Stimulated activated CD8-positive, alpha-beta memory T cell treated with anti-CD3 and anti-CD28 coated beads, Interleukin-15, amount 100 ng/mL, for 1 hour (primary cell): Measurements from ENCODE around the gene CCDC24.

Experiments
- DNase-seq: peaks from one replicate; pipeline ENCODE4 v3.0.0-alpha.2; 2020; ENCODE audit warnings: low read depth

The CCDC24 gene

DNA sequence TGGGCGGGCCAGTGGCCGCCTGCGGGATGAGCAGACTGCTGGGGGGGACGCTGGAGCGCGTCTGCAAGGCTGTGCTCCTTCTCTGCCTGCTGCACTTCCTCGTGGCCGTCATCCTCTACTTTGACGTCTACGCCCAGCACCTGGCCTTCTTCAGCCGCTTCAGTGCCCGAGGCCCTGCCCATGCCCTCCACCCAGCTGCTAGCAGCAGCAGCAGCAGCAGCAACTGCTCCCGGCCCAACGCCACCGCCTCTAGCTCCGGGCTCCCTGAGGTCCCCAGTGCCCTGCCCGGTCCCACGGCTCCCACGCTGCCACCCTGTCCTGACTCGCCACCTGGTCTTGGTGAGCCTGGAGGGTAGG is 10.3 kb upstream of the CCDC24 start:
- DNase-seq = no peak

DNA sequence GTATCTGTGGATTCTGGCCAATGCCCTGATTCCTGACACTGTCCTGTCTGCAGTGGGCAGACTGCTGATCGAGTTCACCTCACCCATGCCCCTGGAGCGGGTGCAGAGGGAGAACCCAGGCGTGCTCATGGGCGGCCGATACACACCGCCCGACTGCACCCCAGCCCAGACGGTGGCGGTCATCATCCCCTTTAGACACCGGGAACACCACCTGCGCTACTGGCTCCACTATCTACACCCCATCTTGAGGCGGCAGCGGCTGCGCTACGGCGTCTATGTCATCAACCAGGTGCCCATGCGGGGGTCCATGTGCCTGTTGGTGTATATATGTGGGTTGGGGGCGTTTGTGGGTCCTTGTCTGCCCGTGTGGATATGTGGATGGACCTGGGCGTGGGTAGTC is 9.8 kb upstream of the CCDC24 start:
- no peak for DNase-seq

DNA sequence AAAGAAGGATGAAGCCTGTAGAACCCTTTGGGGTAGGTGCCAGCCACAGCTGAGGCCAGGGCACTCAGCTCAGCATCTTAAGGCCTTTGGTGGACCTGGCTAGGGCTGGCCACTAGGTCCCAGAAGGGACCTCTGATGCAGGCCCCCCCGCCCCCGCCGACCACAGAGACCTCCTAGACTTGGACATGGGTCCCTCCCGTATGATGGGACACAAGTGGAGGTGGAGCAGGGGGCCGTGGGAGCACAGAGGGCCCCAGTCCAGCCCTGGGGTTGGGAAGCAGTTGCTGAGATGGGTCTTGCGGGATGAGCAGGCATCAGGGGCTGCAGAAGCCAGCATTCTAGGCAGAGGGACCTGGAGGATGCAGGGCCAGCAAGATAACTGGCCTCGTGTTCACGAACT is 9.2 kb upstream of the CCDC24 start:
- DNase-seq = no peak

DNA sequence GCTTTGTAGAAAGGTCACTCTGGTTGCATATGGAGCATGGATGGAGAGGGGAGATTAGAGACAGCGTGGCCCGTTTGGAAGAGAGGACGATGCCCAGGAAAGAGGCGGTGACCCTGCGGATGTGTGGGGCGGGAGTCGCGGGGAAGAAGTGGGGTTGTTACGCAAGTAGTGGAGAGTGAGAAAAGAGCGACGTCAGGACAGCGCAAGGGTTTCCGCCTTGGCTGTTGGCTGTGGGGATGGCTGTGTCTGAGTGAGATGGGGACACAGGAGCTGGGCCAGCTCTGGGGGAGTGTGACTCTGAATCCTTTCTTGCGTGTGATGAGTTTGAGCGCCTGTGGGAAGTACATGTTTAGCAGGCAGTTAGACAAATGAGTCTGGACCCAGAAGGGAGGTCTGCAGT is 8.6 kb upstream of the CCDC24 start:
- no peak for DNase-seq

DNA sequence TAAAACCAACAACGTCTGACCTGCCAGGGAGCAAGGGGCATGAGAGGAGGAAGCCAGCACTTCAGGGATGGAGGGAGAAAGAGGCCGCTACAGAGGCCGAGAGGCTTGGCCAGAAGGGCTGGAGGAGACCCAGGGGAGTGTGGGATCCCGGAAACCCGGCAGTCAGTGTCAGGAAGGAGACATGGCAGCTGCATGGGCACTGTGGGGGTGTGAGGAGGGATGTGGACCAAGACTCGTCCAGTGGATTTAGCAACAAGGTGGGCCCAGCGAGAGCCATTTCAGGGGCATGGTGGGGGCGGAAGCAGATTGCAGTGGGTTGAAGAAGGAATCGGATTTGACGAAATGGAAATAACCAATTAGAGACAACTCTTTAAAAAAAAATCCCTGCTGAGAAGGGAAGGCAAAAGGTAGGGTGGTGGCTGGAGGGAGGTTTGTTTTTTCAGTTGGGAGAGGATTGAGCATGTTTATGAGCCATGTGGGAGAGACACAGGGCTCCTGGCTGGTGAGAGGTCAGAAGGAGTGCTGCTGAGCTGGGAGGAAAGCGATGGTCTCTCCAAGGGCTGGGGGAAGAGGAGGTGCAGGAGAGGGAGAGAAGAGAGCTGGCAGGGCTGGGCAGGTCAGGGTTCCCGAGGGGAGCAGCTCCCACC is 8.0 kb upstream of the CCDC24 start:
- DNase-seq = no peak

DNA sequence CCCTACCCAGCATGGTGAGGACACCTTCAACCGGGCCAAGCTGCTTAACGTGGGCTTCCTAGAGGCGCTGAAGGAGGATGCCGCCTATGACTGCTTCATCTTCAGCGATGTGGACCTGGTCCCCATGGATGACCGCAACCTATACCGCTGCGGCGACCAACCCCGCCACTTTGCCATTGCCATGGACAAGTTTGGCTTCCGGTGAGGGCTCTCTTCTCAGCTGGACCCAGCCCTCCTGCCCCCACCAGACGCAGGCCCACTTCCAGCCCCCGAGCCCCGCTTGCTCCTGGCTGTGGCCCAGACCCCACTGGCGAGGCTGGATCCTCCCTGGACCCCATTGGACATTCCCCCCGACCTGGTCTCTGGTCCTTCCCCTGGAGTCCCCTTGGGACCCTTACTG is 6.5 kb upstream of the CCDC24 start:
- DNase-seq = no peak

DNA sequence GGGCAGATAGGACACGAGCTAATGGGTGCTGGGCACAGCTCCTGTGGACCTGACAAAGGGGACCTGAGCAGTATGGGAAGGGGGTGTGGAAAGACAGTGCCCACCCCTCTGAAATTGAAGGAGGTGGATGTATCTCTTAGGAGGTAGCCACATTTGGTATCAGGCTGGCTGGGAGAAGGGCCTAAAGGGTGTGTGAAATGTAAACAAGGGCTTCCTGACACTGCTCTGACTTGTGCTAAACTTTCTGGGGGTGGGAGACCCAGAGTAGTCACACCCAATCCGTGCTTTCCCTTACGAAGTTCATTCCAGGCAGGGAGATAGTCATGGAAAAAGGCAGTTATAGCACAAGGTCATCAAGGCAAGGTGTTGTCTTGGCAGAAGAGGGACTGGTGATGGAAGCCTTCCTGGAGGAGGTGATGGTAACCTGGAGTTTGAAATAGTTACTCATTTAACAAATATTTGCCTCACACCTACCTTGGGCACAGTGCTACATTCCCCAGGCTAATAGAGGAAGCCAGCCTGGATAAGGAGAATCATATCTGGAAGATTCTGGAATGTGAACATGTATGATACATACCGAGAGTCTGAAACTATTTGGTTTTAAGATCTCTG is 5.3 kb upstream of the CCDC24 start:
- DNase-seq = no peak

DNA sequence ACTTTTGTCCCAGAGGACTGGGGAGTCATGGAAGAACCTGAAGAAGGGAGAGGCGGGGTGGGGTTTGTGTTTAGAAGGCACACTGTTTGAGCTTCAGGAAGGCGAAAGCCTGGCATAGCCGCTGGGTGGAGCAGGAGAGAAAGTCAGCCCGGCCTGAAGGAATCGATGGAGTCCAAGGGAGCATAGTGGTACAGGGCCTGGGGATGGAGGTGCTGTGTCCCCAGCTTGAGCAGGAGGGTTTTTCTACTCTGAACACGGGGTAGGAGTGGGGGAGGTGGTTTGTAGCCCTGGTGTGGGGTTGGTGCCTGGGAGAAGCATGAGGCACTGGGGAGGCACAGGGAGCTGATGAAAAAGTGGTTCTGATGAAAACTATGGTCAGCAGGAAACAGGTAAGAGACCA is 4.7 kb upstream of the CCDC24 start:
- no peak for DNase-seq

DNA sequence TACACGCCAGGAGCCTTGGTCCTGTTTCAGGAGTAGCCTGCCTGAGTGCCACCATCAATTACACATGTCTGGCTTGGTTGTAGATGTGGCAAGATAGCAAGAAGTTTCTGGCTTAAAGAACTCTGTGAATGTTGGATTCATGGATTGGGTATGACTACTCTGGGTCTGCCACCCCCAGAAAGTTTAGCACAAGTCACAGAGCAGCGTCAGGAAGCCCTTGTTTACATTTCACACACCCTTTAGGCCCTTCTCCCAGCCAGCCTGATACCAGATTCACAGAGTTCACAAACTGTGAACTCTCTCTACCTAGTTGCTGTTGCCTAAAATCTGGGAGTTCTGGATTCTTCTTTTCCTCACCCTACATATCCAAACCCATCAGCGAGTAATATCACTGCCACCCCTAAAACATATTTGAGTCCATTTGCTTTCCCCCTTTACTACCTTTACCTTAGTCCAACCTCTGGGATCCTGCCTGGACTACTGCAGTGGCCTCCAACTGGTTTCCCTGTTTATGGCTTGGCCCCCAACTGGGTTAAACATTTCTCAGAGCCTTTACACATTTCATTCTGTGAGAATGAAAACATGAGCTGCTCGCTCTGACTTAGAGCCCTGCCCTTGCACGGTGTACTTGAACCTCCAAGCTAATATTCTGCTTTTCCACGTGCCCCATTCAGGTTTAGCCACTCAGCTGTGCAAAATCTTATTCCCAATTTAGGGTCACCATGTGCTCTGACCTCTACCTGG is 4.1 kb upstream of the CCDC24 start:
- DNase-seq = no peak

DNA sequence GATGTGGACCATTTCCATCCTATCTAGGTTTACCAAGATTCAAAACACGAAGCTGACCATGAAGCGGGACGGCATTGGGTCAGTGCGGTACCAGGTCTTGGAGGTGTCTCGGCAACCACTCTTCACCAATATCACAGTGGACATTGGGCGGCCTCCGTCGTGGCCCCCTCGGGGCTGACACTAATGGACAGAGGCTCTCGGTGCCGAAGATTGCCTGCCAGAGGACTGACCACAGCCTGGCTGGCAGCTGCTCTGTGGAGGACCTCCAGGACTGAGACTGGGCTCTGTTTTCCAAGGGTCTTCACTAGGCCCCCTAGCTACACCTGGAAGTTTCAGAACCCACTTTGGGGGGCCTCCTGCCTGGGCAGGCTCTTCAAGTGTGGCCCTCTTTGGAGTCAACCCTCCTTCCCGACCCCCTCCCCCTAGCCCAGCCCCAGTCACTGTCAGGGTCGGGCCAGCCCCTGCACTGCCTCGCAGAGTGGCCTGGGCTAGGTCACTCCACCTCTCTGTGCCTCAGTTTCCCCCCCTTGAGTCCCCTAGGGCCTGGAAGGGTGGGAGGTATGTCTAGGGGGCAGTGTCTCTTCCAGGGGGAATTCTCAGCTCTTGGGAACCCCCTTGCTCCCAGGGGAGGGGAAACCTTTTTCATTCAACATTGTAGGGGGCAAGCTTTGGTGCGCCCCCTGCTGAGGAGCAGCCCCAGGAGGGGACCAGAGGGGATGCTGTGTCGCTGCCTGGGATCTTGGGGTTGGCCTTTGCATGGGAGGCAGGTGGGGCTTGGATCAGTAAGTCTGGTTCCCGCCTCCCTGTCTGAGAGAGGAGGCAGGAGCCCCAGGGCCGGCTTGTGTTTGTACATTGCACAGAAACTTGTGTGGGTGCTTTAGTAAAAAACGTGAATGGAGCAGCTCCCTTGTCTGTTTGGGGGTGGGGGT is 864 bp upstream of the CCDC24 start:
- DNase-seq = no peak

DNA sequence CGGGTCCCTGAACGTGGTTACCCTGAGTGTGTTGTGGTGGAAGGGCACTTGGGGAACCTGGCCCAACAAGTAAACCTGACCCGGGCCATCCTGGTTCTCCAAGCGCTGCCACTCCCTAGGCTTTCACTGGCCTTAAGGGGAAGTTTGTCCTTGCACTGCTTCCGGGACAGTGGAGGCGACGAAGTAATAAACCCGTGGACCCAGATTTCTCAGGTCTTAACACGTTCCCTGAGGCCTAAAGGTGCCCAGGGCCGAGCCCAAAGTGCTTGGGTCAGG is 261 bp upstream of the CCDC24 start:
- DNase-seq = no peak

DNA sequence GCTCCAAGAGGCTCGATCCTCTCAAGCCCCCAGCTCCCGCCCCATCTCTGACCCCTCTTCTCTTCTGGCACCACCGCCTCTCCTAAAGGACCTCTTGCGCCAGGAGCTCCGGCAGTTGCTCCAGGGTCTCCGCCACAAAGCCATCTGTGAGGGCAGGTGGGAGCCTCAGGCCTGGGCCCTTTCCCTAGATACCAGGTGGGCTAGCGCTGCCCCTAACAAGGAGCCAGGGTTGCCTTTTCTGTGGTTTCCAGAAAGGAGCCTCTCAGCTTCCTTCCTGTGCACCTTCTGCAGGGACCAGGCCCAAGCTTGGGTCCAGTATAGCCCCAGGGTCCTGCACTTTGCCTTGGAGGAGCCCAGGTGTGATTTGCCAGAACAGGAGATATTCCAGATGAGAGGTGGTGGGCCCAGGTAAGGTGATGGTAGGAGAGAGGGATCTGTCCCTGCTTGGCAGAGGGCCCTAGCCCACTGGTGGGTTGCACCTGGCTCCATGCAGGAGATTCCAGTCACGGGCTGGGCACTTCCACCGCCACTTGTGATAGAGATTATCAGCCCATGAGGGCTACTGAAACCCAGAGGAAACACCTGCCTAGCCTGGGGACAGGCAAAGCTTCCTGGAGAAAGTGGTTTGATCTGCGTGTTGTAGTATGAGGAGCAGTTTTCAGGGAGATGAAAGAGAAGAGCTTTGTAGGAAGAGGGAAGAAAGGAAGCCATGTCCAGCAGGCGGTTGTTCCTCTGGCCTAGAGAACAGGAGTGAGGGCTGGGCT is 1.0 kb downstream of the CCDC24 start:
- DNase-seq = no peak

DNA sequence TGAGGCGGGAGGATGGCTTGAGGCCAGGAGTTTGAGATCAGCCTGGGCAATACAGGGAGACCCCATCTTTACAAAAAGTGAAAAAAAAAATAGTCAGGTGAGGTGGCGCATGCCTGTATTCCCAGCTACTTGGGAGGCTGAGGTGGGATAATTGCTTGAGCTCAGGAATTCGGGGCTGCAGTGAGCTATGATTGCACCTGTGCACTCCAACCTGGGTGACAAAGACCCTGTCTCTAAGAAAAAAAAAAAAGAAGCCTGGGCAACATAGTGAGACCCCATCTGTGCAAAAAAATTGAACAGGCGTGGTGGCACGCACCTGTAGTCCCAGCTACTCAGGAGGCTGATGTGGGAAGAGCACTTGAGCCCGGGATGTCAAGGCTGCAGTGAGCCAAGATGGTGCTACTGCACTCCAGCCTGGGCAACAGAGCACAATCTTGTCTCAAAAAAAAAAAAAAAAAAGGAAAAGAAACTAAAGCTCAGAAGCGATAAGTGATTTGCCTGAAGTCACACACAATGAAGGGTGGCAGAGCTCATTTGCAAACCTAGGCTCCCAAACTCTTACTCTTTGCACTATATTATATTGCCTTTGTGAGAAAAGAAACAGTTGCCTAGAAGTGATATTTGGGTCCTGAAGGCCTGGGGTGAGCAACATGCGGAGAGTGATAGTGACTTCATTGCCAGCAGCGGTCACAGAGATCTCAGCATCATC is 2.0 kb downstream of the CCDC24 start:
- DNase-seq = no peak

DNA sequence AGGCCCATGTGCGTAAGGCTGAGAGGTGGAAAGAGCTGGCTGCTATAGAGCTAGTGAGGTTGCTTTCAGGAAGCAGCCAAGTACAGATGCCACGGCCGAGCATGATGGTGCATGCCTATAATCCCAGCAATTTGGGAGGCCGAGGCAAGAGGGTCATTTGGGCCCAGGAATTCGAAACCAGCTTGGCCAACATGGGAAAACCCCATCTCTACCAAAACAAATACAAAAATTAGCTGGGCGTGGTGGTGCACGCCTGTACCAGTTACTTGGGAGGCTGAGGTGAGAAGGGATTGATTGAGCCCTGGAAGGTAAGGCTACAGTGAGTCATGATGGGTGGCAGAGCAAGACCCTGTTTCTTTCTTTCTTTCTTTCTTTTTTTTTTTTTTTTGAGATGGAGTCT is 2.7 kb downstream of the CCDC24 start:
- no peak for DNase-seq

DNA sequence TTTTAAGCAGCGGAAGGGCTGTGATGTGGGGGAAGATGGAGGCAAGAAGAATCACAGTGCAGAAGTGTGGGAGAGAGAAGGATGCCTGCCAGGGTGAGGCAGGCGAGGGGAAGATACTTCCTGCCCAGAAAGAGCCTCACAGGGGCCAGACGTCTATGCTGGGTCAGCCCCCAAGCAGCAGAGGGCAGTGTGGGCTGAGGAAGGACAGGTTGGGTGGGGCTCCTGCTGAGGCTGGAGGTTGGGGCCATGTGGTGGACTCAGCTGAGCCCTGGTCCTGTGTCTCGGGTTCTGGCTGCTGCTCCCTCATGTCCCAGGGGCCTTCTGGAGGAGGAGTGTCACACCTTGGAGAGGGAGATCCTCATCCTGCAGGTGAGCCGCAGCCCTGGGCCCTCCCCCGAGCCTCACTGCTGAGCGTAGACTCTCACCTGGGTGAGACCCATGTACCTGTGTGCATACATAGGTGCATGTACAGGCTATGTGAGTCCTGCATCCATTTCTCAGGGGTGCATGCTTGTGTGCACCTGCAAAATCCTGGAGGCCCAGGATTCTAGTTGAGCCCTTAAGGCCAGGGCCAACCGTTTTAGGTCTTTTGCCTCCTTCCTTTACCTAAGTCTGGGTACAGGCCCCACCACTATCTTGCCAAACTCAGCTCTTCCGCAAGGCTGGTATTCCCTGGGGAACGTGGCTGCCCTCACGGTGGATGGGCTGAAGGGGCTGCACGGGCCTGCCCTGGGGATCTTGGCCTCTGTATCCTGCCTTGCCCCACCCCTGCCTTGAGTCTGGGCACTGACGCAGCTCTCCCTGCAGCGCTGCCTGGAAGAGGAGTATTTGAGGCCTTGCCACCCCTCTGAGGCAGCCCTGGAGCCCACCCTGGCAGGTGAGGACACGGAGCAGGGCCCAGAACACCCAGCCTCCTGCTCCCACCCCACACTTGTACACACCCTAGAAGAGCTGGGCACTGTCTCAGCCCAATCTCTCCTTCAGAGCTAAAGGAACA is 3.7 kb downstream of the CCDC24 start:
- no peak for DNase-seq

DNA sequence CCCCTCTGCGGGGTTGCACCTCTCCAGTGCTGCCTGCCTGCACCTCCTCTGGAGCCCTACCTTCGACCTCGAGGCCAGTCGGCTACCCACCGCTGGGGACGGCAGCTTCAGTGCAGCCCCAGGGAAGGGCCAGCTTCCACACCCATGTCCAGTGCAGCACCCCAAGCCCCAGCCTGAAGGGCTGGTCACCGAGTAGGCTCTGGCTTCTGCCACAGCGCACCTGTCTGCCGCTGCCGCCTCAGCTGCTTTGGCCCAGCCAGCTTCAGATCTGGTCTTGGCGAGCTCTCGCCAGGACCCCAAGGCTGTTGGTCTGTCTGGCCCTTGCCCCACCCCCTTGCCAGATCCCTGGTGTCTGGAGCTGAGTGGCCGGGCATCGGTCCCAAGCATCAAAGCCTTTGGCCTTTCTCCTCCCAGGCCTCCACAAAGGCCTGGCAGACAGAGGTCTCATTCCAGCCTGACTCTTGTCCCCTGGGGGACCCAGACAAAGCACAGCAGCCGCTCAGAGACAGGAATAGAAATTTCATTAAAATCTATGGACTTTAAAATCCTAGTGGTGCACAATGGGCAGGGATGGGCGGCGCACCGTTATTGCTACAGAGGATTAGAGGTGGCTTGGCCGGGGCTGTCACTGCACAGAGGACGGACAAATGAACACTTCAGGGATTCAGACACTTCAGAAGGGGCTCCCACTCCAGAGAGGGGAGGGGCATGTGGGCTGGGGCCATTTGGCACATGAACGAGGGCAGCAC is 4.8 kb downstream of the CCDC24 start:
- DNase-seq = no peak

DNA sequence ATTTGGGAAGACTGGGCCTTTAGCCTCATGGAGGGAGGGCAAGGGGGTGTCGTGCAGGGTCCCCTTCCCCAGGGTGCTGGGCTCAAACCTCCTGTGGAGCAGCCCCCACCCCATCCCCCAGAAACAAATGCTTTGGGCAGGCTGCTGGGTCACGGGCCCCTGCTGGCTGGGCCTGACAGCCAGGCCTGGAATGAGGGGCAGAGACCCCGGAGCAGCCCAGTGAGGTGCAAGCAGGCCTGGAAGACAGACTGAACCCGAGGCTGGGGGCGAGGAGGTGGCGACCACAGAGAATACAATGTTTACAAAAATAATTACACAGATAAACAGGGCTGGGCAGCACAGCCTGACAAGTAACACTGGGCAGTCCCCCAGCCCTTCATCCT is 5.3 kb downstream of the CCDC24 start:
- DNase-seq = no peak

DNA sequence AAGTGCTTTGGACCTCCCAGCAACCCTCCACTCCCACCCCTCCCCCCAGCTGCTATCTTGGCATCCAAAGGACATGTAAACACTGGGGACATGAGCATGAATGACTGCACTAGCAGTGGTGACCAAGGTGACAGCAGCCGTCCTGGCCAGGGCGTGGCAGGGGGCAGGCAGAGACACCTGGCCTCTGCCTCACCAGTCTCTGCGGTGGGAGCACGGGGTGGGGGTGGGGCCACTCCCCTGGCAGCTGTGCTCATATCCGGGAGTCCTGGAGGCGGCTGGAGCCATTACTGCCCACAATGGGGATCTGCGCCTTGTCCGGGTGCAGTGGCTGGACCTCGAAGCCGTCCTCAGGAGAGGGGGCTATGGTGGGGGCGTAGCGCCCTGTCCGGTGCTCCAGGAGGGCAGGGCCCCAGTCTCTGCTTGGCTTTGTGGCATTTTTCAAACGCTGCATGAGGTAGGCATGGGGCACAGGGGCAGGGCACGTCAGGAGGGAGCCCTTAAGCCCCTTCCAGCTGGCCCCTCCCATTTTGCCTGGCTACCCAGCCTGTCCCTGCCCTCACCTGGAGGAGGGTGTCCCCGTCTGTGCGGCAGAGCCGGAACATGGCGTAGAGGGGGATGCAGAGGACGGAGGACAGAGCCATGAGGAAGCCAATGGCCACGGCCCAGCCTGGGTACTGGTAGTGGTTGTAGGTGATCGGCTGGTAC is 6.0 kb downstream of the CCDC24 start:
- DNase-seq = no peak

DNA sequence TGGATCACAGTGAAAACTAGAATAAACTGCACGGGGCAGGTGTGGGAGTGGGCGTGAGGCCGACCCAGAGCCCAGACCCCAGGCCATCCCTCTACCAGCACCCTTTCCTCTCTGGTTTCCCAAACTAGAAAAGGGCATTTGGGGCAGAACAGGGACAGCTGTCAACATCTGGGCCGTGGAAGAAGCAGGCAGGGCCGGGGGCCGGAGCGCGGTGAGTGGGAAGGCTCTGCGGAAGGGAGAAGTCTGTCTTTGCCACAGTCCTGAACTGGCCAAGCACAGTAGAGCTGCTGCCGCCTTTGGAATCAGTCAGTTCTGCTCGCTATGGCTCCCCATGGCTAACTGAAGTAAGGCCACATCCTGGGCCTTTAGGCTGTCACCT is 6.6 kb downstream of the CCDC24 start:
- no peak for DNase-seq
